K562 (cell line): Measurements from ENCODE around the gene CLDN7. TPM values are rescaled to one million over a fixed set of nuclear protein-coding genes. Genes with fewer than 3 reads are reported as not detected.

Source experiments
- CBX1 ChIP-seq: sonication (generic); IDR thresholded peaks from 2 replicates; pipeline ENCODE4 v1.6.1; 2016; ENCODE audit warnings: antibody characterized with exemption, low read depth, mild to moderate bottlenecking
- DDX20 ChIP-seq: fragments of 450-650 bp; IDR thresholded peaks from 2 replicates; pipeline ENCODE4 v1.6.1; 2016; ENCODE audit warnings: missing genetic modification characterization, low read depth, mild to moderate bottlenecking, missing compliant biosample characterization, moderate library complexity
- GABPA ChIP-seq: fragments of 200-800 bp; sonication (Bioruptor generic); conservative IDR thresholded peaks from 2 replicates; pipeline ENCODE4 v1.6.1; 2016; ENCODE audit warnings: low read depth, missing genetic modification characterization, missing compliant biosample characterization
- GABPB2 ChIP-seq: fragments of 250-450 bp; sonication (Bioruptor Pico); conservative IDR thresholded peaks from 2 replicates; pipeline ENCODE4 v1.5.1; 2021; ENCODE audit warnings: mild to moderate bottlenecking
- MIER1 ChIP-seq: fragments of 450-650 bp; IDR thresholded peaks from 2 replicates; pipeline ENCODE4 v1.6.1; 2016; ENCODE audit warnings: antibody characterized with exemption, mild to moderate bottlenecking, low read depth
- NCOR1 ChIP-seq: fragments of 450-650 bp; IDR thresholded peaks from 2 replicates; pipeline ENCODE4 v1.6.1; 2016; ENCODE audit warnings: mild to moderate bottlenecking, moderate library complexity
- SLC30A9 ChIP-seq: fragments of 250-450 bp; sonication (Bioruptor Pico); IDR thresholded peaks from 2 replicates; pipeline ENCODE4 v1.8.0; 2022; ENCODE audit warnings: mild to moderate bottlenecking, moderate library complexity
- TARDBP ChIP-seq: fragments of 450-650 bp; IDR thresholded peaks from 2 replicates; pipeline ENCODE4 v1.6.1; 2016
- TEAD1 ChIP-seq, 2 experiments: fragments of 450-650 bp in 1 of 2; sonication (generic) in 1 of 2; formaldehyde crosslinking; IDR thresholded peaks; 2 replicates each; pipeline versions ENCODE4 v1.4.0 to v1.8.0; 2020 to 2022; ENCODE audit warnings: mild to moderate bottlenecking in 2 of 2, missing genetic modification reagents in 1 of 2
- TEAD2 ChIP-seq: fragments of 450-650 bp; IDR thresholded peaks from 2 replicates; pipeline ENCODE4 v1.6.1; 2016; ENCODE audit warnings: missing genetic modification characterization, control low read depth, missing compliant biosample characterization
- TEAD4 ChIP-seq, 2 experiments: sonication (generic) in 1 of 2; formaldehyde crosslinking in 1 of 2; IDR thresholded peaks; 2 replicates each; pipeline versions ENCODE4 v1.6.1 to v1.8.0; 2012 to 2022; ENCODE audit warnings: borderline replicate concordance in 1 of 2, inconsistent platforms in 1 of 2, low read length in 1 of 2, mild to moderate bottlenecking in 1 of 2, missing genetic modification reagents in 1 of 2
- TRIM25 ChIP-seq: fragments of 450-650 bp; IDR thresholded peaks from 2 replicates; pipeline ENCODE4 v1.7.0; 2016; ENCODE audit warnings: borderline replicate concordance
- ZBTB1 ChIP-seq: sonication (generic); formaldehyde crosslinking; IDR thresholded peaks from 2 replicates; pipeline ENCODE4 v1.8.1; 2023; ENCODE audit warnings: missing genetic modification reagents, low read depth, mild to moderate bottlenecking, borderline replicate concordance
- ZFP30 ChIP-seq: fragments of 250-450 bp; sonication (Bioruptor Pico); IDR thresholded peaks from 2 replicates; pipeline ENCODE4 v1.8.0; 2022; ENCODE audit warnings: moderate library complexity, mild to moderate bottlenecking, inconsistent platforms, borderline replicate concordance
- ZNF121 ChIP-seq: sonication (generic); formaldehyde crosslinking; conservative IDR thresholded peaks from 2 replicates; pipeline ENCODE4 v1.8.0; 2022; ENCODE audit warnings: missing genetic modification reagents
- ZNF449 ChIP-seq: fragments of 250-450 bp; sonication (Bioruptor Pico); IDR thresholded peaks from 2 replicates; pipeline ENCODE4 v1.8.0; 2022; ENCODE audit warnings: moderate library complexity, mild to moderate bottlenecking, inconsistent platforms
- ZNF778 ChIP-seq: fragments of 450-650 bp; formaldehyde crosslinking; IDR thresholded peaks from 2 replicates; pipeline ENCODE4 v1.4.0; 2020; ENCODE audit warnings: mild to moderate bottlenecking, moderate library complexity
- polyA plus RNA-seq, 8 experiments: library from polyadenylated mRNA; depleted of rRNA in 4 of 8; stranded (reverse) in 5 of 8; unstranded in 3 of 8; fragments of >200 nt; fragmentation: Nextera tagmentation in 2 of 8; fragmentation: Illumina TruSeq in 1 of 8; extraction: Ambion mirVana in 2 of 8; extraction: Trizol in 1 of 8; gene quantifications; 2 replicates each; pipeline versions ENCODE4 v1.2.1 to v1.2.3, GENCODE V29; 2011 to 2014; ENCODE audit warnings: inconsistent platforms in 1 of 8, missing spikeins in 1 of 8
- total RNA-seq, 7 experiments: library from RNA; depleted of rRNA in 6 of 7; stranded (reverse); fragments of >200 nt in 6 of 7; fragmentation: Illumina TruSeq in 2 of 7; extraction: Trizol in 2 of 7; gene quantifications; 2 replicates each; pipeline versions ENCODE4 v1.2.1 to v1.2.3, GENCODE V29; 2011 to 2021; ENCODE audit warnings: low replicate concordance in 1 of 7
- TF ChIP-seq, protein P1 (sequence below): sonication (generic); formaldehyde crosslinking; IDR thresholded peaks from 2 replicates; pipeline ENCODE4 v1.8.1; 2022; ENCODE audit warnings: missing genetic modification reagents
- TF ChIP-seq, protein P2 (sequence below), 2 experiments: fragments of 450-650 bp in 1 of 2; IDR thresholded peaks; 2 replicates each; pipeline ENCODE4 v1.6.1; 2011 to 2017; ENCODE audit warnings: low read depth in 2 of 2, antibody characterized with exemption in 1 of 2, borderline replicate concordance in 1 of 2, low read length in 1 of 2, mild to moderate bottlenecking in 1 of 2, mixed read lengths in 1 of 2; ENCODE audit not compliant: control insufficient read depth in 1 of 2

The CLDN7 gene
- total and polyA plus RNA-seq, 9 of the 15 experiments (the other 6 are each of a cell fraction or from before 2014, with no cell fraction given): 2.2 to 14.5 (median 7.6) TPM

DNA sequence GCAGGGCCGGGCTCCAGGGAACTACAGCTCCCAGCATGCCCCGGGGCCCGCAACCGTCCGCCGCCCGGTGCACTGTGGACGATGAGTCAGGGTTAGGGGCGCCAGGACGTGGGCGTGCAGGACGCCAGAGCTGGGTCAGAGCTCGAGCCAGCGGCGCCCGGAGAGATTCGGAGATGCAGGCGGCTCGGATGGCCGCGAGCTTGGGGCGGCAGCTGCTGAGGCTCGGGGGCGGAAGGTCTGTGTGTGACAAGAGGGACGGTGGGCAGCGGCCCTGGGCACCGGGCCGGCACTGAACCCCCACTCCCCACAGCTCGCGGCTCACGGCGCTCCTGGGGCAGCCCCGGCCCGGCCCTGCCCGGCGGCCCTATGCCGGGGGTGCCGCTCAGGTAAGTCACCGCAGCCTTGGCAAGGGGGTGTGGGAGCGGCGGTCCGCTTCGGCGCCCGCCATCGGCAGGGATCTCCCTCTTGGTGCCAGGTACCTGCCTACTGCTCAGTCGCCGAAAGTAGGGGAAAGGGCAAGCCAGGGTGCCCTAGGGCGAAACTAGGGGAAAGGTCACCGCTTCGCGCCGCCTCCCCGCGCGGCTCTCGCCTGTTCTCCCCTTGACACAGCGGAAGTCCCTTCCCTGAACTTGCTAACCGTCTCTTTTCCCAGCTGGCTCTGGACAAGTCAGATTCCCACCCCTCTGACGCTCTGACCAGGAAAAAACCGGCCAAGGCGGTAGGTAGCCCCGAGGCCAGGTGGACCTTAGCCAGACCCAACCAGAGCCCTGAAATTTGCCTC lies 42.3 kb downstream of the CLDN7 start, which contains the start of the genes ACADVL and DLG4 (continued):
- no peak for TF ChIP-seq TRIM25
- TF ChIP-seq ZFP30 (CRISPR knock-in tag): no peak
- TF ChIP-seq DDX20 (tag): no peak
- no peak for TF ChIP-seq ZNF449 (CRISPR knock-in tag)
- 0 out of 2 replicates have a peak, but pooled peaks have one; percentile 8 for TF ChIP-seq ZBTB1
- TF ChIP-seq, protein P1, sequence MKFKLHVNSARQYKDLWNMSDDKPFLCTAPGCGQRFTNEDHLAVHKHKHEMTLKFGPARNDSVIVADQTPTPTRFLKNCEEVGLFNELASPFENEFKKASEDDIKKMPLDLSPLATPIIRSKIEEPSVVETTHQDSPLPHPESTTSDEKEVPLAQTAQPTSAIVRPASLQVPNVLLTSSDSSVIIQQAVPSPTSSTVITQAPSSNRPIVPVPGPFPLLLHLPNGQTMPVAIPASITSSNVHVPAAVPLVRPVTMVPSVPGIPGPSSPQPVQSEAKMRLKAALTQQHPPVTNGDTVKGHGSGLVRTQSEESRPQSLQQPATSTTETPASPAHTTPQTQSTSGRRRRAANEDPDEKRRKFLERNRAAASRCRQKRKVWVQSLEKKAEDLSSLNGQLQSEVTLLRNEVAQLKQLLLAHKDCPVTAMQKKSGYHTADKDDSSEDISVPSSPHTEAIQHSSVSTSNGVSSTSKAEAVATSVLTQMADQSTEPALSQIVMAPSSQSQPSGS (CRISPR knock-in tag): no peak
- no peak for TF ChIP-seq SLC30A9 (CRISPR knock-in tag)
- TF ChIP-seq ZNF121 (CRISPR knock-in tag): no peak
- no peak for TF ChIP-seq TEAD1 (CRISPR knock-in tag; IDR thresholded peaks at IDR 0.05)
- TF ChIP-seq GABPB2 (CRISPR knock-in tag): no peak
- no peak for TF ChIP-seq TEAD4 (IDR thresholded peaks at IDR 0.05; ENCODE audit: low read length)
- TF ChIP-seq TEAD4 (CRISPR knock-in tag; IDR thresholded peaks at IDR 0.05; ENCODE audit: borderline replicate concordance): no peak
- no peak for TF ChIP-seq TARDBP
- no peak for TF ChIP-seq MIER1
- TF ChIP-seq CBX1: no peak
- peak; percentile 16; the same call in 1 of the 2 replicates for TF ChIP-seq GABPA (tag)
- no peak for TF ChIP-seq TEAD2 (tag)
- no peak for TF ChIP-seq ZNF778 (CRISPR knock-in tag)
- TF ChIP-seq, protein P2, sequence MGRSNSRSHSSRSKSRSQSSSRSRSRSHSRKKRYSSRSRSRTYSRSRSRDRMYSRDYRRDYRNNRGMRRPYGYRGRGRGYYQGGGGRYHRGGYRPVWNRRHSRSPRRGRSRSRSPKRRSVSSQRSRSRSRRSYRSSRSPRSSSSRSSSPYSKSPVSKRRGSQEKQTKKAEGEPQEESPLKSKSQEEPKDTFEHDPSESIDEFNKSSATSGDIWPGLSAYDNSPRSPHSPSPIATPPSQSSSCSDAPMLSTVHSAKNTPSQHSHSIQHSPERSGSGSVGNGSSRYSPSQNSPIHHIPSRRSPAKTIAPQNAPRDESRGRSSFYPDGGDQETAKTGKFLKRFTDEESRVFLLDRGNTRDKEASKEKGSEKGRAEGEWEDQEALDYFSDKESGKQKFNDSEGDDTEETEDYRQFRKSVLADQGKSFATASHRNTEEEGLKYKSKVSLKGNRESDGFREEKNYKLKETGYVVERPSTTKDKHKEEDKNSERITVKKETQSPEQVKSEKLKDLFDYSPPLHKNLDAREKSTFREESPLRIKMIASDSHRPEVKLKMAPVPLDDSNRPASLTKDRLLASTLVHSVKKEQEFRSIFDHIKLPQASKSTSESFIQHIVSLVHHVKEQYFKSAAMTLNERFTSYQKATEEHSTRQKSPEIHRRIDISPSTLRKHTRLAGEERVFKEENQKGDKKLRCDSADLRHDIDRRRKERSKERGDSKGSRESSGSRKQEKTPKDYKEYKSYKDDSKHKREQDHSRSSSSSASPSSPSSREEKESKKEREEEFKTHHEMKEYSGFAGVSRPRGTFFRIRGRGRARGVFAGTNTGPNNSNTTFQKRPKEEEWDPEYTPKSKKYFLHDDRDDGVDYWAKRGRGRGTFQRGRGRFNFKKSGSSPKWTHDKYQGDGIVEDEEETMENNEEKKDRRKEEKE (IDR thresholded peaks at IDR 0.05; ENCODE audit: borderline replicate concordance in 1 of 2, control insufficient read depth in 1 of 2, low read depth in 2 of 2, low read length in 1 of 2): no peak
- peak; percentile 38 for TF ChIP-seq NCOR1
